HUDEP-2 (cell line): ENCODE results near the gene IMMP2L.
"Not testable (repeated sequence)": the region's sequence is repeated elsewhere in the genome, so short reads cannot be mapped to it uniquely, and the experiment has no call there.

Source experiments
- DNase-seq, 76 experiments: peaks; one replicate each; lab custom pipeline; 2025; ENCODE audit not compliant: unreplicated experiment in 76 of 76; lab: John Stamatoyannopoulos, UW

IMMP2L gene

DNA sequence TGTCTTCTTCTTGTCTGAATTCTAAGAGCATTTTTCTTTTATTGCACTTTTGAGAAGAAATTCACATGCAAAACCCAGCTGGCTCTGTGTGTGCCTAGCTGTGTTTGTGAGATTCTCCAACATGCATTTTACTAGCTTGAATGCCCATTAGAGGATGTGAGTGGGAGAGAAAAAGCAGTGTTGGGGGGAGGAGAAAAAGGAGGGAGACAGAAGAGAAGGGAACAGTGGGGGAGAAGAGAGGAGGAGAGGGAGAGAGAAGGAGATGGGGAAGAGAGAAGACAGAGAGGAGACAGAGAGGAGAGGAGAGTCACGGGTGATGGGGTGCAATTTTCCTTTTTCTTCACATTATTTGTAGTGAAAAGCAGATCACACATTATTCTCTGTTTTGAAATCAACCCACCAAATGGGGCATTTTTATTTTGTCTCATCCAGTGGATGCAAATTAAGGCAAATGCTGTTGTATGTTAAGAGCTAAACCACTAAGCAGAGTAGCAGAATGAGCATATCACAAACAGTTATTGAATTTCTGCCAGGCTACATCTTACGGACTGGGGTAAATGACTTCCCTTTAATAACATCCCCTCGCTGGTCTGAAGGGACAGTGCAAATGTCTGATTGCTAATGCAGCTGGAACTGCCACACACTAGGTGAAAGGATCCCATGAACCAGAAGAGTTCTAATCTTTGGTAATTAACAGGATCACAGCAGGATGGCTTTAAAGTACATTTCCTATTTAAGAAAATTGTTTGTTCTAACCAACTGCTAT, 470.5 kb downstream of the IMMP2L start:
- no peak for DNase-seq

DNA sequence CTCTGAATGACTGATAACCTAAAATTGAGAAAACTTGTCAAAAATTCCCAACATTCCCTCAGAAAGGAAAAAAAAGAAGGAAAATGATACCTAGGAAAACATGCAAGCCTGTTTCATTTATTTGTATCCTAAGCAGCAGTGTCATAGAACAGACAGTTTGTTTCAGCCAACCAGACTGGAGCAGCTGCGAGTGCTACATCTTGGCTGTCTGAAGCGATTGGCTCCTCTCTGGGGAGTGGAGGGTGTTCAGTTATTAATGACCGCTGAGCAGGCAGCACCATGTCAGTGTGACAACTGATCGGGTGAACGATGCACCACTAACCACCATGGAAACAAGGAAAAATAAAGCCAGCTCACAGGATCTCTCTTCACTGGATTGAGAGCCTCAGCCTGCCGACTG, 471.4 kb downstream of the IMMP2L start, which contains the start of gene LRRN3:
Gene LRRN3 (plus strand): TSS at position 282 of the 400 bp plus-strand sequence. CDS start 31,646 bp downstream, outside the sequence.
- DNase-seq: no peak

DNA sequence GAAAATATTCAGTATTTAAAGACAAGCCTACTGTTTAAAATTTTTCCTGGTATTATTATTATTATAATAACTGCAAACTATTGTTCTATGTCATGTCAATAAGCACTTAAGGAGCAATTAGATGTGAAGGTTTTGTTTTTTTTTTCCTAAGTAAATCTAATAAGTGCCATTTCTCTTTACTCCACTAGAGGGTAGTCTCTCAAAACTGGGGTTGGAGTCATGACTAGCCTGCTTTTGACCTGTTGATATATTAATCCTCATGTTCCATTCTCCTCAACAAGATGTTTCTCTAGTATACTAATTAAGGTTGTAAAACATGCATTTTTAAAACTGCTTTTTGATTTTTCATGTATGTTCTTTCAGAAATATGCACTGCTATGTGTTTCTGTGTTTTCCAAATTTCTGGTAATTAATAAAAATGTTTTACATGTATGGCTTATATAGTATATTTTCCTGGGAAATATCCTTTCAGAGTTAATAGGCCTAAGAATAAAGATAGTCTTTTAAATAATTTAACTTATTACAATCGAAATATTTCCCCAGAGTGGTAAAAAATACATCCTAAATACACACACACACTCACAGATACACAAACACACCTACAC, 472.4 kb downstream of the IMMP2L start:
- DNase-seq: peak in 7 of 76 experiments; percentile 3 to 32 (median 17)

DNA sequence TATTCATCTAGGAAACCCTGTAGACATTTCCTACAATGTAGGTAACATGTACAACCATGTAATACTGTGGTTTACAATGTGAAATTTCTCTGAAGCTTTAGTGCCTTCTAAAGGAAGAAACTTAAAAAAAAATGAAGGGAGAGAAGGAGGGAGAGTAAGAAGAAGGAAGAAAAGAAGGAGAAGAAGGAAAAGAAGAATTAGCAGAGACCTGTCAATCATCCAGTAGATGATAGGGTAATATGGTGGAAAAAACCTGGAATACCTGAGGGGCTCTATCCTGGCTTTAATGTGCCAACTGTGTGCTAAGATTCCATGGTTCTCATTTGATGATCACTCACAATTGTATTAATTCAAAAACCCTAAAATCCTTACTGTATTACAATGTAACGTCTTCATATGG, 474.0 kb downstream of the IMMP2L start:
- DNase-seq: no peak

DNA sequence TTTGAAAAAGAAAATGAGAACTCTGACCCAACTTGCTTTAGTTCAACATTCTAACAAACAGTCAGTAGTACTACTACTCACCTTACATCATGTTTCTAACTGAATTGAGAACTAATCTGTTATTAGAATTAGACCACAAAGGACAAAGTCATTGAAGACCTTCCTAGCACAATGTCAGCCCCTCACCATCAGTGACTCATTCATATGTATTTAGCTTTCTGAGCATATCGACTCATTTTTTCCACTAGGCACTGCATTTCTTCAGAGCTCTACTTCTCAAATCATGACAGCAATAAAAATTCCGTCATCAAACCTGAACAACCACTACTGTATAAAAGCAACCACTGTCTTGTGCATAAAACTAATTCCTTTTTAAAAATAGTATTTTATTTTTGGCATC, 475.8 kb downstream of the IMMP2L start:
- DNase-seq: no peak

DNA sequence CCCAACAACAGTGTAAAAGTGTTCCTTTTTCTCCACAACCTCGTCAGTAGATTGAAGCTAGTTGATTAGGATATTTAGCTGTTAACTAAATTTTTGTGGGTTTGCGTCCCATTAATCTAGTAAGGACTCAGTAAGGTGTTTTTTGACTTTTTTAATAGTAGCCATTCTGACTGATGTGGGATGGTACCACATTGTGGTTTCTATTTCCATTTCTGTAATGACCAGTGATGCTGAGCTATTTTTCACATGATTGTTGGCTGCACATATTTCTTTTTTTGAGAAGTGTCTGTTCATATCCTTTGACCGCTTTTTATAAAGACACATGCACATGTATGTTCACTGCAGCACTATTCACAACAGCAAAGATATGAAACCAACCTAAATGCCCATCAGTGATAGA, 476.9 kb downstream of the IMMP2L start:
- DNase-seq: no peak

DNA sequence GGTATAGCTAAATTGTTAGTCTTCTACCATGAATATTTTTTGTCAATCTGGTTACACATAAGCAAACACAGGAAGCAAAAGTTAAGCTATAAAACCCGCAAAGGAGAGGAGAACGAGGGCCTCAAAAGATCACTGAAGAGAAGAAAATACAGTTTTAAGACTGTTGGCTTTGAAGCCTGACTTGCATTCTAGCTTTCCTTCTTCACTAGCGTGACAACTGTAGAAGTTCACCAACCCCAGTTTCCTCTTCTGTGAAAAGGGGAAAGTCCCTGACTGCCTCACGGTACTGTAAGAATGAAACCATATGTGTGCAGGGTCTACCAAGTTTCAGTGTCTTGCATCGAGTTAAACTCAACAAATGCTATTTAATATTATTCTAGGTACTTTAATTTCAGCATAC, 478.9 kb downstream of the IMMP2L start:
- DNase-seq: no peak

DNA sequence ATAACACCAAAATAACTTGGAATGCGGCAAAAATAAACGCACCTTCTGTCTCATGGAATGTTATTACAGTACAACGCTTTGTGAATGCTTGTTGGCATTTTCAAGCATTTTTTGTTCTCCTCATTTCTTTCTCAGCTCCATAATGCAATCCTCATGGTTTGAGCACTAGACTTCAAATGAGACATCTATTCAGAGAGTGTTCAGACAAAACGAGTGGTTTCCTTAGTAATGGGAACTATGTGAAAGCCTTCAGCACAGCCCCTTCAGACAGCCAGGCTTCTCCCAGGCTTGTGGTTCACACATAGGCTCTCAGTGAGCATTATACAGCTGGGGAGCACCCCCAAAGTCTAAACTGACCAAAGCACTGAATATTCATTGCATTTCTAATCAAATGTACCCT, 479.9 kb downstream of the IMMP2L start:
- no peak for DNase-seq

DNA sequence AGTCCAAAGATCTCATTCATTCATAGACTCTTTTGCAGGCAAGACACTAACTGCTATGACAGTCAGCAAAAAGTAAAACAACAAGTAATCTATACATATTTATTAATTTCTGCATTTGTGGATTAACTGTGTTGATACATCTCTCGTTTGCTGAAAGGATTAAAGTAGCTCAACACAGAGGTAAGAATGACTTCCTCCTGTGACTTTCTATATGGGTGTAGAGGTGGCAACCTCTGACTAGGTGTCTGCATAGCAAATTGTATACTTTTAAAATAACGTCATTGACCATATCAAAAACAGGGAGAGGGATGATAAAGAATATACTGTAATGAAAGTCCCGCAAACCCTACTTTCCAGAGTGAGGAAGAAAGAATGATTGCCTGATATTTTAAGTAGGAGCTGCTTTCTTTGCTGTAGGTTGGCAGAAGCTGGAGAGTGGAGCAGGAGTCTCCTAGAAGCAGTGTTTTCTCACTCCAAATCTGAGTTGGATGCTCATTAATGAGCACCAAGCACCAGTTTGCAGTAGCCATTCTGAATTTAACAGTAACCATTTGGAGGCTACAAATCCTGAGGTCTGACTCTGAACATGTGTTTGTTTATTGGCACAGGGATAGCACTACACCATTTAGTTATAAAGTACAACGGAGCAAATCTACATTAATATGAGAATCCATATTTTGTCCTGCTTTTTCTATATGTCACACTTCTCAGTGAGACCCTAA, 480.6 kb downstream of the IMMP2L start:
- no peak for DNase-seq

DNA sequence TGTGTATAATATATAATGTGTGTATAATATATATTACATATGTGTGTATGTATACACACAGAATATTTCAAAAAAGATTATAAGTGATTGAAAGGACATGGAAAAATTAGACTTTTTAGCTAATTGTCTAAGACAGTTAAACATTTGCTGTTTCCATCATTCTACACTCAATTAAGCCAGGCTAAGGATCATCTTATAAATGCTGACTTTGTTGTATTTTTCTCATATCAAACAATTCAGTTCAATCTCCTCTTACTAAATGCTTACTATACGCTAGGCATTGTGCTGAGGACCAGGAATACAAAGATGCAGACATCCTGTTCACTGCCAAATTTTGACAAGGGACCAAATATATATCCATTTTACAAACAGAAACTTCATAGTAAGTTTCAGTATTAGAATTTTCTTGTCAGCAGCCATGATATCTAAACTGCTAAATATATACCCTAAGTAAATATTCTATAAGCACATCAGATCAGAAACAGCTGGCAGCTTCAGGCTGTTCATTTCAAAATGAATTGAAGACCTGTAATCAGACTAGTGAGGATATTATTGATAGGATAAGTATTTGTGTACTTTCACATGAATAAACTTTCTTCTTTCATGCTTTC, 481.7 kb downstream of the IMMP2L start:
- no peak for DNase-seq

DNA sequence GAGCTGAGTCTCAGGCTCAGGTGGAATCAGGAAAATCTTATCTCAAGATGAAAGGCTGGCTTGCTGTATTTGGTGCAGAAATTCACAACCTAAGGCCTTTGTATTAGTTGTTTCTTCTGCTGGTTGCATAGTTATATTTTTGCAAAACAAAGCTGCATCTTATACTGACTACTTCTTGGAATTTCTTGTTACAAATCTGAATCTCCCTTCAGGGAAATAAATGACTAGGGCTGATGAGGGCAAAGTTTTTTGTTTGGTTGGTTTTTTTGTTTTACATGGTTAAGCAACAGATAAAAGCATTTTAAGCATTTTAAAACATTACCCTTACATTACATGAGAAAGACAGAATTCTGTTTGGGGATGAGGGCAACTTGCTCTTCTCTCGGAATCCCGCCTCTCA, 485.3 kb downstream of the IMMP2L start:
- no peak for DNase-seq

DNA sequence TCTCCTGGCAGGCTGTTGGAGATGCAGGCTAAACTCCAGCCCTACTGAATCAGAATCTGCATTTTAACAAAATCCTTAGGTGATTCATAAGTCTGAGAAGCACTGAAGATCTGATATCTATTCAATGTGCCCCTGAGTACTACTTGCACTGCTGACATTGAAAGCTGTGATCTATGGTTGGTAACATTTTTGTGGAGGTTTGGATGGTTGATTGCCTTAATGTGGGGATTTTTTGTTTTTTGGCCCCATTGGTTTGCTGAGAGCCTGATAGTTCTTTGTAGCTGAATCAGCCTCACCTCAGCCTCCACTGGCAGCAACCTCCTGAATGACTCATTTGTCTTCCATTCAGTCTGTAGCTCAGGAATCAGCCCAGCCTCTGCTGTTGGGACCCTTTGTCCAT, 486.1 kb downstream of the IMMP2L start:
- DNase-seq: no peak

DNA sequence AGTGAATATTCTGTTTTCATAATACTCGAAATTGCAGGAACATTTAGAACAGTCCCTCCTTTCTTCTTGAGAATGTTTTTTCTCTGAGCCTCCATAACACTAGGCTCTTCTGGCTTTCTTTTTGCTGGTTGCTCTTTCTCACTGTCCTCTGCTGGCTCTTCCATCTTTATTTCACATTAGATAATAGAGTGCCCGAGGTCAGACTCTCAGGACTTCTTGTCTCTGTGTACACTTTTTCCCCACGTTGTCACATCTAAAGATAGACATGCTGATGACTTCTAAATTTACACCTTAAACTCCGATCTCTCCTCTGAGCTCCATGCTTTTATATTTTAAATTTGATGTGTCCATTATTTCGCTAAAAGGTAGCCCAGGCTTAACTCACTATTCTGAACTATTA, 486.8 kb downstream of the IMMP2L start:
- no peak for DNase-seq

DNA sequence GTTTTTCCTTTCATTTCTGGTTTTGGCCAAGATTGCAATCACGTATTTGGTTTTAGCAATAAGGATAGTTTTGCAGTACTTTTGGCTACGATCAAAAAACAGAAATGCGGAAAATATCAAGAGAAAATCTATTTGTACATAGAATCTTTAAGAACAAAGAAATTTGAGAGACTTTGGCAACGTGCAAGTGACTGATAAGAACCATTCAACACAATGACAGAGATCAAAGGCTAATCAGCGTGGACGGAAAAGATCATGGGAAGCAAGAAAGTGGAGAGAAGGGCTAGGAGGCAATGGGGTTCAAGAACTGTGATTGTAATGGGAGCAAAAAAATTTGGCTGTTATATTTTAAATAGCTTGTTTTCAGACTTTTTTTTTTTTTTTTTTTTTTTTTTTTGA, 487.5 kb downstream of the IMMP2L start:
- peak in 3 of 76 experiments; percentile 3 to 36 (median 18) for DNase-seq

DNA sequence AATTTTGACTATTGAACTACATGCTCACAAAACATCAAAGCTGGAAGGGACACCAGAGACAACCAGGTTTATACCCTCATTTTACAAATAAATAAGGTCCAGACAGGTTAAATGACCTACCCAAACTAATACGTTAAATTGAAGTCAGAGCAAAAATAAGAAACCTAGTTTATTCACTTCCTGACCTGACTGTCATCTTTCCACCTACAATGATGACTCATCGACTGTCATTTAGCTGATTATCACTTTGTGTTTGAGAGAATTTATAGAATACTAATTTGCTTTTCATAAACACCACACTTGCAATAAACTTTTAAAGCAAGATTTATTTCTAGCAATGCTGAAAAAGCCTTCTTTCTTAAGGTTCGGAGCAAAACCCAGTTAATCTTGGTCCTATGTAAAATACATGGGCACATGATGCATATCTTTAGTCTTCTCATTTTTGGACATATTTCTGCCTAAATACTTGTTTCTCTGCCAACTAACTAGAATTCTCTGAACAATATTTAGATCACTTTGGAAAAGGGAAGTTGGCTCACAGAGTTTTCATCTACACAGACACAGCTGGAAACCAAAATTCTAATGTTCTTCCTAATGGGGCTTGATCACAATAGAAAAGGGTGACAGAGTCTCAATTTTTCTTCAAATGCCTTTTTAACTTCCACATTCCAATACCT, 488.1 kb downstream of the IMMP2L start:
- peak in 1 of 76 experiments; percentile 23 for DNase-seq

DNA sequence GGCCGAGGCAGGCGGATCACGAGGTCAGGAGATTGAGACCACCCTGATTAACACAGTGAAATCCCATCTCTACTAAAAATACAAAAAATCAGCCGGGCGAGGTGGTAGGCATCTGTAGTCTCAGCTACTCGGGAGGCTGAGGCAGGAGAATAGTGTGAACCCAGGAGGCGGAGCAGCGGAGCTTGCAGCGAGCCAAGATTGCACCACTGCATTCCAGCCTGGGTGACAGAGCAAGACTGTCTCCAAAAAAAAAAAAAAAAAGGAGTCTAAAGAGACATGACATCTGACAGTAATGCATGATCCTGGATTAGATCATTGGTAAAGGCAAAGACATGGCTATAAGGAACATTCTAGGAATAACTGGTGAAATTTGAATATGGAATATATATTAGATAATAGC, 489.6 kb downstream of the IMMP2L start:
- not testable (repeated sequence) for DNase-seq

DNA sequence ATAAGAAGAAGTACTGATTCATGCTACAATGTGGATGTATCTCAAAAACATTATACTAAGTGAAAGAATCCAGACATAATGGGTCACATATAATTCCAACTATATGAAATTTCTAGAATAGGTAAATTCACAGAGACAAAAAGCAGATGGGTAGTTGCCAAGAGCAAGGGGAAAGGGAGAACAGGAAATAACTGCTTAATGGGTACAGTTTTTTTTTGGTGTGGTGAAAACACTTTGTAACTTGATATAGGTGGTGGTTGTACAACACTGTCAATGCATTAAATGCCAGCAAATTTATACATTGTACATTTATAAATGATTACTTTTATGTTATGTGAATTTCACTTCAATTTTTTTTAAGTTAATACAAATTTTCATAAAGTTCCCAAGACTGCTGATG, 490.7 kb downstream of the IMMP2L start:
- DNase-seq: no peak

DNA sequence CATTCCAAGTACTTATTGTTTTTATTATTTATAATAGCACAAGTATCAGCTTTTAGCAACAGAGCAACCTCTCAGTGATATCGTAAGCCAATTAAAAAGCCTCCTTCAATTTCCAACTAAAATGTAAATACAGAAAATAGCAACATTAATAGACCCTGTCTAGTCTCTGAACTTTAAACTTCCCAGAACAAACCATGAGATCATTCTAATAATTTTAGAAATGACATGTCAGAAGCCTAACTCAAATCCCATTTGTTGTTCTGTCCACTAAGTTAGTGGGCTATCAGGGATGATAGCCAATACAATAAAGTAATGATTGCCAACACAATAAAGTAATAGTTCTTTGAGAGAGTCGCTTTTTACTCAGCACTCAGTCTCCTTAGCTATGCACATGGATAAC, 493.7 kb downstream of the IMMP2L start:
- DNase-seq: no peak

DNA sequence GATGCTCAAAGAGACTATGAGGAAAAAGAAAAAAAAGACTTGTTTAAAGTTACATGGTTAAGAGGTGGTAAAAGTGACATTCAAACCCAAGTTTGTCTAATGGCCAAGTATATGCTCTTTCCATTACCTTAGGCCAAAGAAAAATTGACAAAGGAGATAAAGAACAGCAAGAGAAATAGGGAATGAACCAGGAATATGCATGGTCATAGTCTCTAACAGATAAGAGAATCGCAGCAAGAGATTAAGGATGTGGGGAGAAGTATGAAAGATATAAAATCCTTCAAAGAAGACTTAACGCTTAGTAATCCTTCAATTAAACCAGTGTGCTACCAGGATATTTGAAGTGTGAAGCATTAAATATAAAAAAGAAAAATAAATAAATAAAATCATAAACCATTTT, 494.6 kb downstream of the IMMP2L start:
- DNase-seq: no peak

DNA sequence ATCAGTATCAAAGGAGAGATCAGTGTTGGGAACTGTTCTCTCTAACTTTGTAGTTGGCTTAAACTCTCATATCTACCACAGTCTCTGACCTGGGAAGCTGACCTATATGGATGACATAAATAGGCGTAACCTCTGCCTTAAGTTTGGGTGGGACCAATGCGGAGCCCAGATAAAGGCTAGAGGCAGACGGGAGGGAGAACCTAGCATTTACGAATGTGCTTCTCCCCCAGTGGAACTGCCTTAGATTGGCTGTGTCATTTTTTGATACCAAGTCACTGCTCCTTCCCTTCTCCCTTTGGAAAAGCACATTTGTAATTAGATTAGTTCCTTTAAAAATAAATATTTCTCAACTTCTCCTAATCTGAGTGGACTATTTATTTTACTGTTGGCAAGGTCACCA, 495.0 kb downstream of the IMMP2L start:
- DNase-seq: peak in 13 of 76 experiments; percentile 1 to 34 (median 11)

DNA sequence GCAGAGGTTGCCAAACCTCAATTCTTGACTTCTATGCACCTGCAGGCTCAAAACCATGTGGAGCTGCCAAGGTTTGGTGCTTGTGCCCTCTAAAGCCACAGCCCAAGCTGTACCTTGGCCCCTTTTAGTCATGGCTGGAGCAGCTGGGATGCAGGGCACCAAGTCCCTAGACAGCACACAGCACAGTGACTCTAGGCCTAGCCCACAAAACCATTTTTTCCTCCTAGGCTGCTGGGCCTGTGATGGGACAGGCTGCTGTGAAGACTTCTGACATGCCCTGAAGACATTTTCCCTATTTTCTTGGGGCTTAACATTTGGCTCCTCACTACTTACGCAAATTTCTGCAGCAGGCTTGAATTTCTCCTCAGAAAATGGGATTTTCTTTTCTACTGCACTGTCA, 499.1 kb downstream of the IMMP2L start:
- DNase-seq: no peak
